NB4 (cell line): ENCODE measurements around the gene THSD4.

Experiments
- DNase-seq: peaks from one replicate; pipeline ENCODE4 v3.0.0; 2010; ENCODE audit warnings: low read depth
- H3K4me3 ChIP-seq: one replicate; pipeline ENCODE4 v1.5.1; 2011; ENCODE audit warnings: mild to moderate bottlenecking, low read depth, low read length, moderate library complexity
- CTCF ChIP-seq: IDR thresholded peaks from one replicate; pipeline ENCODE4 v1.5.1; 2012; ENCODE audit warnings: low read depth, low read length
- MAX ChIP-seq: IDR thresholded peaks from 2 replicates; pipeline ENCODE4 v1.6.1; 2011; ENCODE audit warnings: low read depth, low read length
- MYC ChIP-seq: IDR thresholded peaks from 2 replicates; pipeline ENCODE4 v1.6.1; 2011; ENCODE audit warnings: low read depth, low read length
- POLR2A ChIP-seq: IDR thresholded peaks from 2 replicates; pipeline ENCODE4 v1.6.1; 2011; ENCODE audit warnings: mild to moderate bottlenecking; ENCODE audit not compliant: insufficient read length; ENCODE audit errors: extremely low read depth

THSD4 gene

GRCh38 chr15:71545923-71546322, 430.7 kb downstream of the THSD4 start:
- TF ChIP-seq MAX (no peak), MYC (no peak), CTCF (no peak), POLR2A (no peak)
- DNase-seq: no peak
- no peak overlapping the region for H3K4me3 ChIP-seq

- no peak overlapping the region for H3K4me3 ChIP-seq
- TF ChIP-seq MYC (no peak), MAX (no peak), POLR2A (no peak), CTCF (no peak)
- no peak for DNase-seq
These were observed 431.7 kb downstream of the THSD4 start for GRCh38 chr15:71547011-71547410.

- no peak for DNase-seq
- no peak overlapping the region for H3K4me3 ChIP-seq
- no peak for TF ChIP-seq MYC
These were observed 433.1 kb downstream of the THSD4 start for GRCh38 chr15:71548401-71548807.

GRCh38 chr15:71549091-71549490, 433.8 kb downstream of the THSD4 start:
- no peak for DNase-seq

GRCh38 chr15:71549697-71550096, 434.4 kb downstream of the THSD4 start:
- TF ChIP-seq CTCF (no peak), POLR2A (no peak), MYC (no peak), MAX (no peak)
- H3K4me3 ChIP-seq: no peak overlapping the region
- DNase-seq: no peak

More at GRCh38 chr15:71549091-71549490, 433.8 kb downstream of the THSD4 start:
- TF ChIP-seq MYC (no peak), POLR2A (no peak), CTCF (no peak), MAX (no peak)
- H3K4me3 ChIP-seq: no peak overlapping the region

- TF ChIP-seq POLR2A: no peak
- no peak for TF ChIP-seq CTCF
- no peak for DNase-seq
- H3K4me3 ChIP-seq: no peak overlapping the region
These were observed 436.3 kb downstream of the THSD4 start for GRCh38 chr15:71551566-71551965.
